CD14-positive monocyte (primary cell): ENCODE results near the gene NRF1. TPM values are rescaled to one million over a fixed set of nuclear protein-coding genes. Genes with fewer than 3 reads are reported as not detected.
A peak's percentile ranks its signal among the peaks of the same experiment; 100 is the strongest.

ENCODE experiments used
- DNase-seq, 3 donors: peaks; one replicate each; pipeline ENCODE4 v3.0.0-alpha.2; 2011 to 2022
- H2AFZ ChIP-seq: 2 replicates; pipeline ENCODE4 v1.6.0; 2012; ENCODE audit warnings: mild to moderate bottlenecking, low read depth, low read length, inconsistent platforms; ENCODE audit not compliant: insufficient read depth, poor library complexity, severe bottlenecking
- H3K27ac ChIP-seq, 2 donors: 1 replicate in 1 of 2; 2 replicates in 1 of 2; pipeline ENCODE4 v1.5.1; 2012 to 2013; ENCODE audit warnings: low read length in 2 of 2, control low read depth in 1 of 2, inconsistent platforms in 1 of 2, low read depth in 1 of 2, mild to moderate bottlenecking in 1 of 2
- H3K27me3 ChIP-seq, 2 donors: one replicate each; pipeline versions ENCODE4 v1.6.0 to v1.6.1; 2011 to 2013; ENCODE audit warnings: low read length in 2 of 2; ENCODE audit not compliant: control insufficient read depth in 2 of 2, insufficient read depth in 2 of 2
- H3K36me3 ChIP-seq, 2 donors: replicated peaks in 1 of 2; 1 replicate in 1 of 2; 2 replicates in 1 of 2; pipeline versions ENCODE4 v1.5.1 to v1.6.1; 2012 to 2013; ENCODE audit warnings: low read length in 2 of 2, control low read depth in 1 of 2, inconsistent platforms in 1 of 2, mild to moderate bottlenecking in 1 of 2; ENCODE audit not compliant: insufficient read depth in 2 of 2, control insufficient read depth in 1 of 2
- H3K4me1 ChIP-seq, 2 donors: 1 replicate in 1 of 2; 2 replicates in 1 of 2; pipeline versions ENCODE4 v1.5.1 to v1.6.1; 2012 to 2013; ENCODE audit warnings: low read length in 2 of 2, control low read depth in 1 of 2, inconsistent platforms in 1 of 2, mild to moderate bottlenecking in 1 of 2, moderate library complexity in 1 of 2; ENCODE audit not compliant: insufficient read depth in 2 of 2, control insufficient read depth in 1 of 2
- H3K4me2 ChIP-seq: replicated peaks from 2 replicates; pipeline ENCODE3; 2012; ENCODE audit warnings: low read length, moderate library complexity, mild to moderate bottlenecking; ENCODE audit not compliant: poor library complexity, severe bottlenecking; ENCODE audit errors: extremely low read depth
- H3K4me3 ChIP-seq, 3 experiments: fragments of 200-600 bp in 1 of 3; sonication (generic) in 1 of 3; replicated peaks in 1 of 3; 1 replicate in 2 of 3; 2 replicates in 1 of 3; pipeline ENCODE4 v1.5.1; 2011 to 2013; ENCODE audit warnings: low read length in 3 of 3, mild to moderate bottlenecking in 3 of 3, control low read depth in 2 of 3, low read depth in 2 of 3, inconsistent platforms in 1 of 3, moderate library complexity in 1 of 3
- H3K79me2 ChIP-seq: 2 replicates; pipeline ENCODE4 v1.6.0; 2012; ENCODE audit warnings: mild to moderate bottlenecking, control low read depth, inconsistent platforms, low read length, moderate library complexity; ENCODE audit not compliant: insufficient read depth
- H3K9ac ChIP-seq: 2 replicates; pipeline ENCODE4 v1.6.0; 2017; ENCODE audit warnings: low read length, mild to moderate bottlenecking; ENCODE audit not compliant: insufficient read depth, poor library complexity, severe bottlenecking
- H3K9me3 ChIP-seq, 2 donors: replicated peaks in 1 of 2; 1 replicate in 1 of 2; 2 replicates in 1 of 2; pipeline versions ENCODE4 v1.5.1 to v1.6.1; 2012 to 2013; ENCODE audit warnings: low read length in 2 of 2, control low read depth in 1 of 2; ENCODE audit not compliant: control insufficient read depth in 1 of 2, insufficient read depth in 1 of 2
- H4K20me1 ChIP-seq: 2 replicates; pipeline ENCODE4 v1.6.0; 2012; ENCODE audit warnings: mild to moderate bottlenecking, low read length, control low read depth, moderate library complexity; ENCODE audit not compliant: insufficient read depth
- H3K27ac Mint-ChIP-seq, 7 donors: one replicate each; pipeline ENCODE4 v1.8.0; 2020; ENCODE audit warnings: mild to moderate bottlenecking in 7 of 7, mixed read lengths in 7 of 7, moderate library complexity in 6 of 7, inconsistent platforms in 2 of 7
- H3K27me3 Mint-ChIP-seq, 3 donors: one replicate each; pipeline ENCODE4 v1.8.0; 2021 to 2022; ENCODE audit warnings: low read depth in 3 of 3, mild to moderate bottlenecking in 3 of 3, mixed read lengths in 3 of 3, moderate library complexity in 3 of 3, inconsistent platforms in 1 of 3
- H3K36me3 Mint-ChIP-seq, 2 donors: one replicate each; pipeline ENCODE4 v1.8.0; 2020; ENCODE audit warnings: mixed read lengths in 2 of 2, inconsistent platforms in 1 of 2, mild to moderate bottlenecking in 1 of 2
- H3K4me1 Mint-ChIP-seq: one replicate; pipeline ENCODE4 v1.8.0; 2020; ENCODE audit warnings: mild to moderate bottlenecking, mixed read lengths
- H3K4me3 Mint-ChIP-seq, 2 donors: one replicate each; pipeline ENCODE4 v1.8.0; 2020; ENCODE audit warnings: mild to moderate bottlenecking in 2 of 2, mixed read lengths in 2 of 2, moderate library complexity in 1 of 2
- H3K9me3 Mint-ChIP-seq, 7 donors: one replicate each; pipeline ENCODE4 v1.8.0; 2020 to 2022; ENCODE audit warnings: mixed read lengths in 7 of 7, mild to moderate bottlenecking in 6 of 7, moderate library complexity in 6 of 7, inconsistent platforms in 2 of 7
- CTCF ChIP-seq: fragments of 200-600 bp; IDR thresholded peaks from one replicate; pipeline ENCODE4 v1.8.0; 2022; ENCODE audit warnings: antibody characterized with exemption, mild to moderate bottlenecking
- WGBS: methylation state at CpG from one replicate; pipeline ENCODE4 v1.1.5; 2013; ENCODE audit warnings: missing lambda C conversion rate; ENCODE audit not compliant: insufficient coverage; 5-methylcytosine and 5-hydroxymethylcytosine counted together
- intact Hi-C, 2 donors: fragments of 100-400 bp; cut with micrococcal nuclease; formaldehyde crosslinking; loops; one replicate each; pipeline versions ENCODE4 v1.15.0 to v1.15.1; 2023
- polyA plus RNA-seq, 3 donors: library from polyadenylated mRNA; depleted of rRNA in 1 of 3; unstranded in 2 of 3; stranded (reverse) in 1 of 3; fragments of 300-500 nt in 2 of 3; fragments of >200 nt in 1 of 3; fragmentation: Illumina TruSeq in 2 of 3; gene quantifications; 1 replicate in 2 of 3; 2 replicates in 1 of 3; pipeline ENCODE4 v1.2.3, GENCODE V29; 2012 to 2021

NRF1 gene
- polyA plus RNA-seq, 3 donors, result 5.1 to 14.0 (median 7.7) TPM

- intact Hi-C loops, result loop anchor here in 1 of 2 donors (5.0 kb wide), 1 partner anchor 44 kb away; no protein-coding TSS in a partner anchor
- TF ChIP-seq CTCF, result no peak
- Histone ChIP-seq H3K9me3 (peaks cover 0 to 35% of the 10 kb centered on the region in 2 donors), H3K27ac (no peak overlapping the region), H3K36me3 (no peaks in the 10 kb centered on the region), H3K79me2 (no peaks in the 10 kb centered on the region), H3K4me1 (peaks cover 69 to 74% of the 10 kb centered on the region in 2 donors), H3K27me3 (peaks cover 81 to 94% of the 10 kb centered on the region in 2 donors), H3K4me2 (peak overlapping the region; percentile 19), H3K9ac (no peak overlapping the region), H4K20me1 (peaks cover 5% of the 10 kb centered on the region), H2AFZ (no peak overlapping the region), H3K4me3 (no peak overlapping the region)
- Mint-ChIP-seq H3K27me3 (peaks cover 84 to 99% (median 91%) of the 10 kb centered on the region in 3 donors), H3K27ac (no peak overlapping the region), H3K4me3 (peak overlapping the region in 1 of 2 donors; percentile 91), H3K9me3 (peaks cover 0 to 51% (median 29%) of the 10 kb centered on the region in 7 donors), H3K4me1 (peaks cover 57% of the 10 kb centered on the region), H3K36me3 (peaks cover 9 to 14% of the 10 kb centered on the region in 2 donors)
- no peak for DNase-seq
- 6% methylated on average over 40 of the region's 42 CpGs for WGBS
These were observed 171.5 kb downstream of the NRF1 start for GRCh38 chr7:129782818-129783583.

GRCh38 chr7:129783584-129783919, 172.0 kb downstream of the NRF1 start:
- Histone ChIP-seq H3K9me3 (peaks cover 0 to 30% of the 10 kb centered on the region in 2 donors), H3K27me3 (peaks cover 75 to 90% of the 10 kb centered on the region in 2 donors), H4K20me1 (peaks cover 5% of the 10 kb centered on the region), H3K9ac (no peak overlapping the region), H3K27ac (no peak overlapping the region), H2AFZ (no peak overlapping the region), H3K79me2 (no peaks in the 10 kb centered on the region), H3K4me3 (no peak overlapping the region), H3K4me1 (peaks cover 67 to 72% of the 10 kb centered on the region in 2 donors), H3K36me3 (no peaks in the 10 kb centered on the region), H3K4me2 (peak overlapping the region; percentile 19)
- WGBS, result 17% methylated on average over 6 of the region's 10 CpGs
- TF ChIP-seq CTCF, result no peak
- peaks cover 0 to 46% (median 26%) of the 10 kb centered on the region in 7 donors for H3K9me3 Mint-ChIP-seq
- intact Hi-C loops, result loop anchor here in 1 of 2 donors (5.0 kb wide), 1 partner anchor 44 kb away; no protein-coding TSS in a partner anchor
- peaks cover 9 to 14% of the 10 kb centered on the region in 2 donors for H3K36me3 Mint-ChIP-seq
- DNase-seq, result no peak
- no peak overlapping the region for H3K27ac Mint-ChIP-seq
- peak overlapping the region in 1 of 2 donors; percentile 91 for H3K4me3 Mint-ChIP-seq
- peaks cover 54% of the 10 kb centered on the region for H3K4me1 Mint-ChIP-seq
- H3K27me3 Mint-ChIP-seq, result peaks cover 84 to 99% (median 91%) of the 10 kb centered on the region in 3 donors
